Spleen (tissue), 11 donors: ENCODE results near the gene PNRC2. TPM values are rescaled to one million over a fixed set of nuclear protein-coding genes. Genes with fewer than 3 reads are reported as not detected.
A peak's percentile ranks its signal among the peaks of the same experiment; 100 is the strongest.

Source experiments
- DNase-seq: peaks from one replicate; pipeline ENCODE4 v3.0.0-alpha.2; 2020
- H3K27ac ChIP-seq, 8 donors: fragments of 200-600 bp; sonication (generic) in 7 of 8; 1 replicate in 4 of 8; 2 replicates in 4 of 8; pipeline versions ENCODE4 v1.5.0 to v1.8.0; 2016 to 2021; ENCODE audit warnings: inconsistent platforms in 4 of 8, mild to moderate bottlenecking in 4 of 8, moderate library complexity in 1 of 8
- H3K27me3 ChIP-seq, 7 donors: fragments of 200-600 bp; sonication (generic) in 6 of 7; replicated peaks in 1 of 7; 1 replicate in 4 of 7; 2 replicates in 3 of 7; pipeline versions ENCODE4 v1.5.0 to v1.8.0; 2016 to 2021; ENCODE audit warnings: inconsistent platforms in 3 of 7, mild to moderate bottlenecking in 1 of 7
- H3K36me3 ChIP-seq, 6 donors: fragments of 200-600 bp; sonication (generic) in 5 of 6; 1 replicate in 4 of 6; 2 replicates in 2 of 6; pipeline versions ENCODE4 v1.5.0 to v1.8.0; 2016 to 2021; ENCODE audit warnings: inconsistent platforms in 2 of 6
- H3K4me1 ChIP-seq, 6 donors: fragments of 200-600 bp; sonication (generic) in 5 of 6; 1 replicate in 3 of 6; 2 replicates in 3 of 6; pipeline versions ENCODE4 v1.5.0 to v1.8.0; 2016 to 2021; ENCODE audit warnings: inconsistent platforms in 3 of 6
- H3K4me3 ChIP-seq, 8 donors: fragments of 200-600 bp; sonication (generic) in 7 of 8; 1 replicate in 4 of 8; 2 replicates in 4 of 8; pipeline versions ENCODE4 v1.5.0 to v1.8.0; 2016 to 2021; ENCODE audit warnings: inconsistent platforms in 4 of 8, mild to moderate bottlenecking in 4 of 8, moderate library complexity in 2 of 8
- H3K9me3 ChIP-seq, 8 donors: fragments of 200-600 bp; sonication (generic) in 7 of 8; 1 replicate in 4 of 8; 2 replicates in 4 of 8; pipeline versions ENCODE4 v1.5.0 to v1.8.0; 2016 to 2021; ENCODE audit warnings: inconsistent platforms in 4 of 8
- POLR2A ChIP-seq, 3 donors: fragments of 450-650 bp; IDR thresholded peaks; one replicate each; pipeline ENCODE4 v1.5.1; 2017; ENCODE audit warnings: antibody characterized with exemption in 3 of 3, mild to moderate bottlenecking in 1 of 3
- POLR2AphosphoS5 ChIP-seq, 3 donors: sonication (generic); formaldehyde crosslinking; IDR thresholded peaks; one replicate each; pipeline ENCODE4 v1.5.1; 2017; ENCODE audit warnings: antibody characterized with exemption in 3 of 3
- WGBS, 5 donors: extraction: QIAGEN DNeasy Blood & Tissue Kit in 3 of 5; methylation state at CpG; one replicate each; pipeline versions ENCODE4 v1.1.5 to v1.1.7; 2013 to 2018; 5-methylcytosine and 5-hydroxymethylcytosine counted together
- intact Hi-C: fragments of 100-400 bp; cut with DNase I; formaldehyde crosslinking; loops from one replicate; pipeline ENCODE4 v1.15.0; 2023; ENCODE audit warnings: low total_unique reads
- polyA plus RNA-seq, 3 donors: library from polyadenylated mRNA; stranded (reverse); fragments of 200-250 nt; gene quantifications; one replicate each; pipeline ENCODE4 v1.2.1, GENCODE V29; 2013
- total RNA-seq, 7 donors: library from RNA; depleted of rRNA in 3 of 7; stranded (reverse); fragments of >200 nt in 3 of 7; fragmentation: NEBNext Ultra II Directional in 4 of 7; extraction: Animal tissue kit (Norgen Biotek cat#: 25700) in 4 of 7; gene quantifications; one replicate each; pipeline versions ENCODE4 v1.1.0 to v1.2.1, GENCODE V29; 2016 to 2021
- TF ChIP-seq, protein P1 (sequence below), 11 experiments: fragments of 200-600 bp in 7 of 11; fragments of 450-650 bp in 4 of 11; sonication (generic) in 4 of 11; IDR thresholded peaks in 8 of 11; conservative IDR thresholded peaks in 3 of 11; 1 replicate in 7 of 11; 2 replicates in 4 of 11; pipeline versions ENCODE4 v1.4.0 to v1.8.0; 2016 to 2021; ENCODE audit warnings: antibody characterized with exemption in 11 of 11, inconsistent platforms in 4 of 11, mild to moderate bottlenecking in 1 of 11
- donor health status: healthy with polysubstance abuse.
- donor health status: DM: no; HTN: no; CAD: no; lungs with moderate emphysema.
- donor health status: DM: no; HTN: no; CAD: no.
- donor health status: Bipolar disorder and iron deficiency.
- donor health status: healthy.
- donor health status: DM: no; HTN: no; CAD: no.
- donor health status: DM: yes; HTN: yes; CAD: no.

The PNRC2 gene
- total and polyA plus RNA-seq, 10 donors: 83.0 to 127 (median 114) TPM

DNA sequence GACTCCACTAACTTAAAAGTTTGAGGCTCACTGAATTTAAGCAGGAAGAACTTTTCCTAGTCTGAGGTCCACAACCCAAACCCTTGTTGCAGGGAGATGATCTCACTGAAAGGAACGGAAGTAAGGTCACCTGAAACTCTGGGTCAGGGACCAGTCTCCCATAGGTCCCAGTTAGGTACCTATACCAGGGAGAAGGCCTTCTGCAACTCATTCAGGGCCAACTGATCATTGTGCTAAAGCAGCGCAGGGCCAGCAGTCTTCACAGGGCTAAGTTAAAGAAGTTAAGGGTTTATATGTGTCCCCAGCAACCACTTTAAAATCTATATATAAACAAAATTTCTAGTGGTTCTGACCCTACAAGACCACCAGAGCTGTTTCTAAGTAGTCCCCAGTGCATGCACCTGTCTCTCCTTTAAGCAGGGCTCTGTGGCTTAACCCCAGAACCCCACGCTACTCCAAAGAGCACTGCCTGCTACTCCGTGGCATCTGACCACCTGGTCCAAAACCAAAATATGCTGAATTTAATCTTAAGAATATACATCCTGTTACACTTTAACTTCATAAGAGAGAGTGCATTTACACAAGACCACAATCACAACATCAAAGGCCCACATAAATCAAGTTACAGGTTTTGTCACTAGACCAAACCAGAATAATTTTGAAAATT lies 17.7 kb downstream of the PNRC2 start:
- WGBS, 5 donors: 54 to 67% (median 57%) methylated on average over 4 of the region's 4 CpGs
- TF ChIP-seq, protein P1, sequence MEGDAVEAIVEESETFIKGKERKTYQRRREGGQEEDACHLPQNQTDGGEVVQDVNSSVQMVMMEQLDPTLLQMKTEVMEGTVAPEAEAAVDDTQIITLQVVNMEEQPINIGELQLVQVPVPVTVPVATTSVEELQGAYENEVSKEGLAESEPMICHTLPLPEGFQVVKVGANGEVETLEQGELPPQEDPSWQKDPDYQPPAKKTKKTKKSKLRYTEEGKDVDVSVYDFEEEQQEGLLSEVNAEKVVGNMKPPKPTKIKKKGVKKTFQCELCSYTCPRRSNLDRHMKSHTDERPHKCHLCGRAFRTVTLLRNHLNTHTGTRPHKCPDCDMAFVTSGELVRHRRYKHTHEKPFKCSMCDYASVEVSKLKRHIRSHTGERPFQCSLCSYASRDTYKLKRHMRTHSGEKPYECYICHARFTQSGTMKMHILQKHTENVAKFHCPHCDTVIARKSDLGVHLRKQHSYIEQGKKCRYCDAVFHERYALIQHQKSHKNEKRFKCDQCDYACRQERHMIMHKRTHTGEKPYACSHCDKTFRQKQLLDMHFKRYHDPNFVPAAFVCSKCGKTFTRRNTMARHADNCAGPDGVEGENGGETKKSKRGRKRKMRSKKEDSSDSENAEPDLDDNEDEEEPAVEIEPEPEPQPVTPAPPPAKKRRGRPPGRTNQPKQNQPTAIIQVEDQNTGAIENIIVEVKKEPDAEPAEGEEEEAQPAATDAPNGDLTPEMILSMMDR (IDR thresholded peaks at IDR 0.05 in 8 of 11, conservative IDR thresholded peaks at IDR 0.05 in 3 of 11): no peak
- TF ChIP-seq POLR2A (IDR thresholded peaks at IDR 0.05): no peak
- TF ChIP-seq POLR2AphosphoS5 (IDR thresholded peaks at IDR 0.05): no peak

DNA sequence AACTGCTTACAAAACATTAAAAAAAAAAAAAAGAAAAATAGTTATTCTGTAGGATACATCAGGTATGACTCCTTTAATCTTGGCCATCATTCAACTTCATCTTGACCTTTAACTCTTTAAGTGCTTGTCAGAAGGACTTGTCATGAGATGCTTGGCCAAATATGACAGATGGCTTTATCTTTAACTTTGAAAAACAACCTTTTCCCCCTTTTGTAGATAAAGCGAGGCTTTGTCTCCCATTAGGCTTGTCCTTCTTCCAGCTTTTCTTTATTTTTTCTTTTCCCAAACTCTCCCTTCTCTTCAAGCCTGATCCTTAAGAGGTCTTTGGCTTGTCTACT lies 18.2 kb downstream of the PNRC2 start:
- intact Hi-C loops: no loop called here
- WGBS, 5 donors: 48 to 70% (median 57%) methylated on average over 1 of the region's 1 CpG
- Histone ChIP-seq H3K4me3 (peak overlapping the region in 1 of 8 donors; percentile 79), H3K4me1 (peaks cover 30 to 84% (median 65%) of the 10 kb centered on the region in 6 donors), H3K27me3 (no peaks in the 10 kb centered on the region), H3K9me3 (no peaks in the 10 kb centered on the region), H3K27ac (peak overlapping the region in 4 of 8 donors; percentile 10 to 98 (median 24)), H3K36me3 (peaks cover 0 to 34% (median 20%) of the 10 kb centered on the region in 6 donors)
- TF ChIP-seq, protein P1 (IDR thresholded peaks at IDR 0.05 in 8 of 11, conservative IDR thresholded peaks at IDR 0.05 in 3 of 11): no peak
- TF ChIP-seq POLR2A (IDR thresholded peaks at IDR 0.05): no peak
- no peak for TF ChIP-seq POLR2AphosphoS5 (IDR thresholded peaks at IDR 0.05)
- no peak for DNase-seq

More for the DNA sequence above, 17.7 kb downstream of the PNRC2 start:
- H3K4me1 ChIP-seq: peaks cover 30 to 85% (median 65%) of the 10 kb centered on the region in 6 donors
- H3K27ac ChIP-seq: peak overlapping the region in 5 of 8 donors; percentile 16 to 98 (median 26)
- no peaks in the 10 kb centered on the region for H3K27me3 ChIP-seq
- DNase-seq: no peak
- peaks cover 0 to 39% (median 24%) of the 10 kb centered on the region in 6 donors for H3K36me3 ChIP-seq
- intact Hi-C loops: no loop called here
- no peaks in the 10 kb centered on the region for H3K9me3 ChIP-seq
- peak overlapping the region in 1 of 8 donors; percentile 21 for H3K4me3 ChIP-seq

- peaks cover 0 to 24% (median 11%) of the 10 kb centered on the region in 6 donors for H3K36me3 ChIP-seq
- peaks cover 30 to 74% (median 62%) of the 10 kb centered on the region in 6 donors for H3K4me1 ChIP-seq
- peak overlapping the region in 4 of 8 donors; percentile 32 to 98 (median 96) for H3K27ac ChIP-seq
- WGBS, 5 donors: 1 to 2% (median 2%) methylated on average over 4 of the region's 4 CpGs
- intact Hi-C loops: no loop called here
- no peaks in the 10 kb centered on the region for H3K27me3 ChIP-seq
- H3K4me3 ChIP-seq: peak overlapping the region in 7 of 8 donors; percentile 79 to 92 (median 87)
- no peak for DNase-seq
- TF ChIP-seq, protein P1 (IDR thresholded peaks at IDR 0.05 in 8 of 11, conservative IDR thresholded peaks at IDR 0.05 in 3 of 11): no peak
- TF ChIP-seq POLR2AphosphoS5 (IDR thresholded peaks at IDR 0.05) (no peak), POLR2A (IDR thresholded peaks at IDR 0.05) (no peak)
- no peaks in the 10 kb centered on the region for H3K9me3 ChIP-seq
Measured at GRCh38 chr1:23978805-23979204, 19.2 kb downstream of the PNRC2 start.

DNA sequence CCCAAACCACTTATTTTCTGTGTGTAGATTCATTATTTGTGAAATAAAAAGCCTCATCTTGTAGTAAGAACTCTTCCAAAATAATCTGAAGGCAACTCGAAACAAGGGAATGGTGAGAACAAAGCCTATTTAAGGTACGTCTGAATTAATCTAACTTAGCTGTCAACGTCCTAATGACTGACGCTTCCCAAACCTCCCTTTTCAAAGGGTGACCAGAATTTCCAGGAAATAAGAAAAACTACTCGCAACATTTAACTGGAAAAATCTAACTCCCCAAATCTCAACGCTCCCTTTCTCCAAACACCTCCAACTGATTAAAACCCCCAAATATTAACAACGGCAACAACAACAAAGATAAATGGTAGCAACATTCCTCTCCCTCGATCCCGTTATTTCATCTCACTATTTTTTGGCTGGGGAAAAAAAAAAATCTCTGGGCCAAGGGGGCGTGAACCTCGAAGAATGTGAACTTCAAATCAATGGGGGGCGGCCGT lies 19.8 kb downstream of the PNRC2 start:
- H3K27me3 ChIP-seq: no peaks in the 10 kb centered on the region
- no peak for DNase-seq
- H3K4me3 ChIP-seq: peak overlapping the region; percentile 79 to 92 (median 87)
- H3K27ac ChIP-seq: peak overlapping the region; percentile 96 to 98 (median 97)
- peaks cover 0 to 18% (median 5%) of the 10 kb centered on the region in 6 donors for H3K36me3 ChIP-seq
- WGBS, 5 donors: 0 to 1% (median 0%) methylated on average over 13 of the region's 13 CpGs
- TF ChIP-seq POLR2AphosphoS5 (IDR thresholded peaks at IDR 0.05): no peak
- TF ChIP-seq, protein P1 (IDR thresholded peaks at IDR 0.05 in 8 of 11, conservative IDR thresholded peaks at IDR 0.05 in 3 of 11): no peak
- TF ChIP-seq POLR2A (IDR thresholded peaks at IDR 0.05): no peak
- no peaks in the 10 kb centered on the region for H3K9me3 ChIP-seq
- intact Hi-C loops: no loop called here
- peaks cover 30 to 68% (median 61%) of the 10 kb centered on the region in 6 donors for H3K4me1 ChIP-seq
